Renal cortex interstitium (tissue), 11 donors: ENCODE data around the gene HSBP1L1. TPM values are rescaled to one million over a fixed set of nuclear protein-coding genes. Genes with fewer than 3 reads are reported as not detected.

Experiments used
- DNase-seq, 11 donors: peaks; one replicate each; pipeline ENCODE4 v3.0.0-alpha.2; 2013; ENCODE audit warnings: low read depth in 9 of 11, low spot score in 4 of 11; ENCODE audit errors: extremely low read depth in 1 of 11
- polyA plus RNA-seq, 3 donors: library from polyadenylated mRNA; unstranded; fragments of 120-200 nt; gene quantifications; one replicate each; pipeline ENCODE4 v1.2.1, GENCODE V29; 2013; ENCODE audit not compliant: insufficient read length in 3 of 3

Gene HSBP1L1
- polyA plus RNA-seq, 3 donors, result 17.2 to 29.2 (median 22.2) TPM

- peak in 2 of 11 donors; percentile 22 to 43 for DNase-seq
Observed at GRCh38 chr18:79924814-79925731, 39.4 kb upstream of the HSBP1L1 start.

DNA sequence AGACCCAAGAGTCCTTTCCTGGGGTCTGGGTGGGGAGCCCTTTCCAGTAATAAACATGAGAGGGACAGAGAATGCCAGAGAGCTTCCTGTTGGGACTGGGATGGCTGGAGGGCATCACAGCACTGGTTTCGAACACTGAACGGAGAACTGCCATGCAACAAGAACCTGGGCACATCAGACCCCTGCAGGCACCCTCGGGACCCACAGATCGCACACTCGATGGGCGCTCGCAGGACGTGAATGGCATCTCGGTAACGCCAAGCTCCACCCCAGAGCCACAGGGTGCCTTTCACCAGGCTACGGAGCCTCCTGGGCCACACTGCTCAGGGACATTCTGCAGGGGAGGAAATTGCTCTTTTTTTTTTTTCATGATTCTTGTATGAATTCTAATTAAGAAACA, 38.1 kb upstream of the HSBP1L1 start:
- no peak for DNase-seq

- no peak for DNase-seq
Observed at GRCh38 chr18:79926715-79927606, 37.5 kb upstream of the HSBP1L1 start.

DNA sequence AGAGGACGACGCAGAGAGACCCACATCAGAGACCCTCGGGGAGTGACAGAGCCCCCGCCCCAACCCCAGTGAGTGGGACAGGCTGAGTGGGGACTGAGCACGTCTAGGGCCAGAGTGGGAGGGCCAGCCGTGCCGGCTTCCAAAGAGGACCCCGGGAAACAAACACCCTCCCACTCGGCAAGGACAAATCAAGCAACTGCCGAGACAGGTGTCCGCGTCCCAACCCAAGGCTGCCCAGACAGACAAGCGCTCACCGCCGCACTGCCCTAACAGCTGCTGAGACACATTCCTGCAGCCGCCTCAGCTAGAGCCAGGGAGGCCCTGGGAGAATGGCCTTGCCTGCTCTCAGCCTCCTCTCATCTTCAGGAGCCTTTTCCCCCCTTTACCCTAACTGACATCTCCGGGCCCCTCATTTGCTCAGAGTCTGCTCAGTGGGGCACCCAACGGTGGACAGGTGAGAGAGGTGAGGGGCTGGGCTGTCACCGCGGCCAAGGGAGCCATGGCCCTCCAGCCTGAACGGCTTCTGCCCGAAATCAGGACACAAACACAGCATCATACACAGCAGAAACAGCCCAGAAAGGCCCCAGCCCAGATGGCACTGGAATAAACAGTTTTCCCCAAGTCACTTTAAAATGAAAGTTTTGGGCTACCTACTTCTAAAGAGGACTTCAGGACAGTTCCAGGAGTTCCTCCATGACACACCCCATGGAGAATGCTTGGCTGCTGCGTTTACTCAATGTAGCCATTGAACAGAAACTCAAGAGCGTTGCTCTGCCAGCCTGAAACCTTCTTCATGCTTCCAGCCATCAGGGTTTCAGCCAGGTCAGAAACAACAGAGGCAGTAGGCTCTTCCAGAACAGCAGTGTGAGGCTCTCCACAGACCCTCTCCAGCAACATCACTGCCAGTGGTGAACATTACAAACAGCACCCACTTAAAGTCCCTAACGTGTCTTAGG, 36.6 kb upstream of the HSBP1L1 start:
- no peak for DNase-seq

GRCh38 chr18:79928563-79928960, 35.9 kb upstream of the HSBP1L1 start:
- DNase-seq, result no peak

GRCh38 chr18:79930020-79930642, 34.3 kb upstream of the HSBP1L1 start:
- DNase-seq, result no peak

DNA sequence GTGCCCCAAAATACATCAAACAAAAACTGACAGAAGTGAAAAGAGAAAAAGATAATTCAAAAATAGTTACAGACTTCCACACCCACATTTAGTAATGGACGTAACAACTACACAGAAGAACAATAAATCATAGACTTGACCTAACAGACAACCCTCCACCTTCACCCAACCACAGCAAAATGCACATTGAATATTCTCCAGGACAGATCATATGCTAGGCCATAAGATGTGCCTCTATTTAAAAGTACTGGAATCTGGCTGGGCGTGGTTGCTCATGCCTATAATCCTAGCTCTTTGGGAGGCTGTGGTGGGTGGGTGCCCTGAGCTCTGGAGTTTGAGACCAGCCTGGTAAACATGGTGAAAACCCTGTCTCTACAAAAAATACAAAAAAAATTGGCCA, 33.0 kb upstream of the HSBP1L1 start:
- no peak for DNase-seq

DNA sequence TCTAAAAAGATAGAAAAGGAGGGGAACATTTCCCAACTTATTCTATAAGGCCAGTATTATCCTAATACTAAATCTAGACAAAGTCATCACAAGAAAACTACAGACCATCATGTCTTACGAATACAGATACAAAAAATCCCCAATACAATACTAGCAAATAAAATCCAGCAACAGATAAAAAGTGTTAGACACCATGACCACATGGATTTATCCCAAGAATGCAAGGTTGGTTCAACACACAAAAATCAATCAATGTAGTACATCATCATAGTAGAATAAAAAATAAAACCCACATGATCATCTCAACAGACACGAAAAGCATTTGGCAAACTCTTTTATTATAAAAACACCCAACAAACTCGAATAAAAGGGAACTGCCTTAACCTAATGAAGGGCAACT, 31.5 kb upstream of the HSBP1L1 start:
- DNase-seq, result no peak

DNA sequence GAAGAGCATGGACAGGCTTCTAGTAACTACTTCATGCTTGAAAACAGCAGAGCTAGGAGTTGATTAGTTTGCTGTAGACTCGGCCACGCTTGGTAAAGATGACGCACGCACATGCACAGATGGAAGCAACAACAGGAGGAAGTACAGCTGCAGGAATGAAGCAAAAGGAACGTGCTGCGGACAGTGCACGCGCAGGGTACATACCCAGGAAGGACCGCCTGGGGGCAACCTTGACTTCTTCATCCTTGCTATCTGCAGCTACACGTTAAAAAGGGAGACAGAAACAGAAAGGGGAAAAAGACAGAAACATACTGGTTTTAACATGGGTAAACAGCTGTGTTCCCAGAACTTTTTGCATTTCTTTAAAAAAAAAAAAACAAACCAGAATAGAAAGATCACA, 30.7 kb upstream of the HSBP1L1 start:
- DNase-seq, result no peak

DNA sequence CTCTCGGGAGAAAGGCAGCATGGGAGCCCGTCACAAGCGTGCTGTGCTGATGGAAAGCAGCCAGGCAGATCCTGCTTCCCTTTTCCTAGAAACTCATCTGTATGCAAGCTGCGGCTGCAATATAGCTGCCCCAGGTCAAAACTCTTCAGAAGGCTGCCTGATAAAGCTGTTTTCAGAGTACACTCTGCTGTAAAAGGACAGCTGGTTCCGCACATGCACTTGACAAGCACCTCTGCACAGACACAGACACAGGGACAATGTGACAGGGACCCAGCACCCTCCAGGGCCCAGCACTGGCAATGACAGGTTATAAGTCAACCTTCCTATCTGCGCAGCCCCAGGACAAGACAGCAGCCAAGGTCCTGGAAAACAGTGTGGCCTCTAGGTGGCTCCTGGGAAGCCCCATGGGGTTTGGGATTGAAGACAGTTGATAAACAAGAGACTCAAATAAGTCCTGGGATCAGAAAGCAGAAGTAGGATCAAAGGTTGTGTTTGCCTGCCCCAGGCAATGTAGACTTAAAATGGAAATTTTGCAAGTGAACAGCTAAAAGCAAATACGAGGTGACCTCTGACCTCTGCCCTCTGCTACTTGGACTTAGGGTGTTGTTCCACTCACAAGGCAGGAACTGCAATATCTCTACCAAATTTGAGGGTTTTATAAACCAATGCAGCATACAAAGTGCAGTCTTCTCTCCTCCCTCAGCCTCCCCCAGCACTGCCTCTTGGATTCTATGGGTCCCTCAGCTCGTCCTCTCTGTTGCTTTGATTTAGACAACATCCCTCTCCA, 29.9 kb upstream of the HSBP1L1 start:
- no peak for DNase-seq

- no peak for DNase-seq
Observed at GRCh38 chr18:79935098-79935480, 29.4 kb upstream of the HSBP1L1 start.

DNA sequence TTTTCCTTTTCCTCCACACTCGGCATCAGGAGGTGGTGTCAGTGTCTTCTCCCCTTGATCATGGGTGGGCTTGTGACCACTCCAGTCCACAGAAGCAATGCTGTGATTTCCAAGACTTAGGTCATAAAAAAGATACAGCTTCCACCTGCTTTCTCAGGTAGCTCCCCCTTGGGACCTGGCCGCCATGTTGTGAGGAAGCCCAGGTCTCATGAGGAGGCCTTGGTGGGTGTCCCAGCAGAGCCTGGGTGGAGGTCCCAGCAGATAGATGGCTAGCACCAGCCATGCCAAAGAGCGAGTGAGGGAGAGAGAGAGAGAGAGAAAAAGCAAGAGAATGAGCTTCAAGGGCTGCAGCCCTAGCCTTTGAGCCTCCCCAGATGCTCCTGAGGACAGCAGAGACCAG, 28.9 kb upstream of the HSBP1L1 start:
- no peak for DNase-seq

- DNase-seq, result no peak
Observed at GRCh38 chr18:79935925-79936324, 28.5 kb upstream of the HSBP1L1 start.

DNA sequence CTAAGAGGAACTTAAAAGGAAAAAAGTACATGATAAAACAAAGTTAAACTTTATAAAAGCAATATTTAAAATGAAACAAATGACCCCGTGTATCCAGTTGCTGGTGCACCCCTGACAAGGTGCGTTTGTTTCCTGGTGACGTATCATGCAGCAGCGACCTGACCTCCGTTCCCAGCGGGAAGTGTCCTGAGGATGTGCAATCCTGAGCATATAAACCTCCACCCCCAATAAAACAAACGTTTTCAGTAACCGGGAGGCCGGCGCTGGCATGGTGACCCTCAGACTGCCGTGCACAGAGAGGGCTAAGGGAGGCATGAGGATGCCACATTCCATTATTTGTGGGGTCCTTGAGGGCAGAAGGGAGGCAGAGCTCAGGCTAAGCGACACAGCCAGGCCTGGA, 27.8 kb upstream of the HSBP1L1 start:
- no peak for DNase-seq

GRCh38 chr18:79937103-79937860, 27.2 kb upstream of the HSBP1L1 start:
- DNase-seq, result no peak

- DNase-seq, result no peak
Observed at GRCh38 chr18:79938196-79938595, 26.2 kb upstream of the HSBP1L1 start.

GRCh38 chr18:79939096-79939495, 25.3 kb upstream of the HSBP1L1 start:
- no peak for DNase-seq
